ENCODE measurements around the gene ZSCAN4.

Gene ZSCAN4

GRCh38 chr19:57720878-57721277, 52.1 kb downstream of the ZSCAN4 start:
- TF ChIP-seq CTCF (IDR thresholded peaks at IDR 0.05; ENCODE audit: low read depth, low read length), result no peak
- TF ChIP-seq EZH2phosphoT487 (IDR thresholded peaks at IDR 0.05; ENCODE audit: low read depth), result no peak
- Histone ChIP-seq H3K27ac (ENCODE audit: low read length) (no peak overlapping the region), H3K27me3 (ENCODE audit: low read depth, low read length) (no peaks in the 10 kb centered on the region), H3K4me2 (ENCODE audit: low read length) (no peak overlapping the region), H3K4me1 (ENCODE audit: low read length) (no peaks in the 10 kb centered on the region), H4K20me1 (ENCODE audit: insufficient read depth, low read length) (no peaks in the 10 kb centered on the region), H3K9me3 (ENCODE audit: insufficient read depth, low read length) (no peaks in the 10 kb centered on the region), H2AFZ (ENCODE audit: low read depth, low read length) (no peak overlapping the region), H3K79me2 (ENCODE audit: low read length) (peaks cover 9% of the 10 kb centered on the region), H3K9ac (ENCODE audit: low read length) (no peak overlapping the region), H3K36me3 (replicated peaks; ENCODE audit: low read depth, low read length) (peaks cover 54% of the 10 kb centered on the region), H3K4me3 (ENCODE audit: low read length) (no peak overlapping the region)

Measured in OCI-LY3 (cell line).